ENCODE results near the gene PAQR4.

PAQR4 gene

GRCh38 chr16:3001316-3001715 is 32.2 kb downstream of the PAQR4 start (continued):
- no peak for TF ChIP-seq ZNF777 (tag by site-specific recombination; IDR thresholded peaks at IDR 0.05; ENCODE audit: borderline replicate concordance)
- no peak for TF ChIP-seq SCRT1 (tag by site-specific recombination; IDR thresholded peaks at IDR 0.05; ENCODE audit: borderline replicate concordance)
- no peak for TF ChIP-seq HOXD13 (CRISPR knock-in tag; IDR thresholded peaks at IDR 0.05; ENCODE audit: borderline replicate concordance)
- TF ChIP-seq ZNF791 (tag by site-specific recombination; IDR thresholded peaks at IDR 0.05) = no peak
- no peak for TF ChIP-seq ZNF24 (tag by site-specific recombination; IDR thresholded peaks at IDR 0.05)
- TF ChIP-seq ZNF174 (tag by site-specific recombination; IDR thresholded peaks at IDR 0.05) = no peak
- no peak for TF ChIP-seq ZNF629 (tag by site-specific recombination; IDR thresholded peaks at IDR 0.05)
- TF ChIP-seq, protein P1, sequence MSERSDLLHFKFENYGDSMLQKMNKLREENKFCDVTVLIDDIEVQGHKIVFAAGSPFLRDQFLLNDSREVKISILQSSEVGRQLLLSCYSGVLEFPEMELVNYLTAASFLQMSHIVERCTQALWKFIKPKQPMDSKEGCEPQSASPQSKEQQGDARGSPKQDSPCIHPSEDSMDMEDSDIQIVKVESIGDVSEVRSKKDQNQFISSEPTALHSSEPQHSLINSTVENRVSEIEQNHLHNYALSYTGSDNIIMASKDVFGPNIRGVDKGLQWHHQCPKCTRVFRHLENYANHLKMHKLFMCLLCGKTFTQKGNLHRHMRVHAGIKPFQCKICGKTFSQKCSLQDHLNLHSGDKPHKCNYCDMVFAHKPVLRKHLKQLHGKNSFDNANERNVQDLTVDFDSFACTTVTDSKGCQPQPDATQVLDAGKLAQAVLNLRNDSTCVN (tag by site-specific recombination; optimal IDR thresholded peaks at IDR 0.05) = no peak
- TF ChIP-seq OSR2 (tag by site-specific recombination; IDR thresholded peaks at IDR 0.05) = no peak
- no peak for TF ChIP-seq ZNF449 (tag by site-specific recombination; IDR thresholded peaks at IDR 0.05)

GRCh38 chr16:3003582-3004270 is 34.6 kb downstream of the PAQR4 start:
- POLR2A ChIA-PET = interaction anchor here (0.5 to 12.4 kb wide), 9 partner anchors 20 to 1071 kb away, joined by 3 to 247 read pairs (median 3); partner anchors contain the start of genes CLDN6, HCFC1R1, PAQR4 and THOC6
- TF ChIP-seq ZNF16 (tag by site-specific recombination; IDR thresholded peaks at IDR 0.05; ENCODE audit: low read depth) = no peak
- peak; percentile 87 for TF ChIP-seq ZFP69B (tag by site-specific recombination; IDR thresholded peaks at IDR 0.05)
- peak; percentile 100 for TF ChIP-seq SP2 (tag by site-specific recombination; IDR thresholded peaks at IDR 0.05)
- no peak for TF ChIP-seq ZNF449 (tag by site-specific recombination; IDR thresholded peaks at IDR 0.05)
- TF ChIP-seq SP3 (tag by site-specific recombination; IDR thresholded peaks at IDR 0.05) = peak; percentile 77
- peak; percentile 27; the same call in 1 of the 2 replicates for TF ChIP-seq ZEB2 (tag by site-specific recombination; IDR thresholded peaks at IDR 0.05)
- no peak; the same call in 1 of the 2 replicates for TF ChIP-seq KLF1 (tag by site-specific recombination; IDR thresholded peaks at IDR 0.05)
- TF ChIP-seq, protein P2, sequence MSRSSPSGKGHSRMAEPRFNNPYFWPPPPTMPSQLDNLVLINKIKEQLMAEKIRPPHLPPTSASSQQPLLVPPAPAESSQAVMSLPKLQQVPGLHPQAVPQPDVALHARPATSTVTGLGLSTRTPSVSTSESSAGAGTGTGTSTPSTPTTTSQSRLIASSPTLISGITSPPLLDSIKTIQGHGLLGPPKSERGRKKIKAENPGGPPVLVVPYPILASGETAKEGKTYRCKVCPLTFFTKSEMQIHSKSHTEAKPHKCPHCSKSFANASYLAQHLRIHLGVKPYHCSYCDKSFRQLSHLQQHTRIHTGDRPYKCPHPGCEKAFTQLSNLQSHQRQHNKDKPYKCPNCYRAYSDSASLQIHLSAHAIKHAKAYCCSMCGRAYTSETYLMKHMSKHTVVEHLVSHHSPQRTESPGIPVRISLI (tag by site-specific recombination; IDR thresholded peaks at IDR 0.05) = peak; percentile 78
- peak; percentile 61 for TF ChIP-seq ZBTB8A (tag by site-specific recombination; IDR thresholded peaks at IDR 0.05)
- peak; percentile 50; the same call in 1 of the 2 replicates for TF ChIP-seq PATZ1 (tag by site-specific recombination; IDR thresholded peaks at IDR 0.05)
- TF ChIP-seq, protein P3, sequence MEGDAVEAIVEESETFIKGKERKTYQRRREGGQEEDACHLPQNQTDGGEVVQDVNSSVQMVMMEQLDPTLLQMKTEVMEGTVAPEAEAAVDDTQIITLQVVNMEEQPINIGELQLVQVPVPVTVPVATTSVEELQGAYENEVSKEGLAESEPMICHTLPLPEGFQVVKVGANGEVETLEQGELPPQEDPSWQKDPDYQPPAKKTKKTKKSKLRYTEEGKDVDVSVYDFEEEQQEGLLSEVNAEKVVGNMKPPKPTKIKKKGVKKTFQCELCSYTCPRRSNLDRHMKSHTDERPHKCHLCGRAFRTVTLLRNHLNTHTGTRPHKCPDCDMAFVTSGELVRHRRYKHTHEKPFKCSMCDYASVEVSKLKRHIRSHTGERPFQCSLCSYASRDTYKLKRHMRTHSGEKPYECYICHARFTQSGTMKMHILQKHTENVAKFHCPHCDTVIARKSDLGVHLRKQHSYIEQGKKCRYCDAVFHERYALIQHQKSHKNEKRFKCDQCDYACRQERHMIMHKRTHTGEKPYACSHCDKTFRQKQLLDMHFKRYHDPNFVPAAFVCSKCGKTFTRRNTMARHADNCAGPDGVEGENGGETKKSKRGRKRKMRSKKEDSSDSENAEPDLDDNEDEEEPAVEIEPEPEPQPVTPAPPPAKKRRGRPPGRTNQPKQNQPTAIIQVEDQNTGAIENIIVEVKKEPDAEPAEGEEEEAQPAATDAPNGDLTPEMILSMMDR (tag by site-specific recombination; IDR thresholded peaks at IDR 0.05) = peak; percentile 96
- TF ChIP-seq ZNF335 (tag by site-specific recombination; conservative IDR thresholded peaks at IDR 0.05) = peak; percentile 50
- TF ChIP-seq, protein P4, sequence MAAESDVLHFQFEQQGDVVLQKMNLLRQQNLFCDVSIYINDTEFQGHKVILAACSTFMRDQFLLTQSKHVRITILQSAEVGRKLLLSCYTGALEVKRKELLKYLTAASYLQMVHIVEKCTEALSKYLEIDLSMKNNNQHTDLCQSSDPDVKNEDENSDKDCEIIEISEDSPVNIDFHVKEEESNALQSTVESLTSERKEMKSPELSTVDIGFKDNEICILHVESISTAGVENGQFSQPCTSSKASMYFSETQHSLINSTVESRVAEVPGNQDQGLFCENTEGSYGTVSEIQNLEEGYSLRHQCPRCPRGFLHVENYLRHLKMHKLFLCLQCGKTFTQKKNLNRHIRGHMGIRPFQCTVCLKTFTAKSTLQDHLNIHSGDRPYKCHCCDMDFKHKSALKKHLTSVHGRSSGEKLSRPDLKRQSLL (tag by site-specific recombination; IDR thresholded peaks at IDR 0.05) = no peak
- no peak for TF ChIP-seq ZNF211 (tag by site-specific recombination; IDR thresholded peaks at IDR 0.05; ENCODE audit: low read depth)
- peak; percentile 91 for TF ChIP-seq ZNF558 (tag by site-specific recombination; IDR thresholded peaks at IDR 0.05)
- TF ChIP-seq ZNF202 (tag by site-specific recombination; IDR thresholded peaks at IDR 0.05; ENCODE audit: borderline replicate concordance) = no peak
- TF ChIP-seq GLIS2 (tag by site-specific recombination; IDR thresholded peaks at IDR 0.05) = peak; percentile 64; the same call in 1 of the 2 replicates

More at GRCh38 chr16:3003582-3004270, 34.6 kb downstream of the PAQR4 start:
- Histone ChIP-seq H3K36me3 (ENCODE audit: control insufficient read depth in 2 of 2, insufficient read depth in 1 of 2, low read length in 2 of 2) (no peaks in the 10 kb centered on the region), H3K27ac (ENCODE audit: extremely low read depth, low read depth, low read length) (no peak overlapping the region), H3K9me3 (ENCODE audit: control insufficient read depth, insufficient read depth, low read depth, low read length) (no peaks in the 10 kb centered on the region), H3K4me3 (ENCODE audit: low read depth, low read length) (peak overlapping the region; percentile 19), H3K4me1 (ENCODE audit: control insufficient read depth, insufficient read depth, low read length) (no peaks in the 10 kb centered on the region)
- CTCF ChIA-PET = interaction anchor here (0.7 to 9.6 kb wide), 12 partner anchors 10 to 947 kb away, joined by 3 to 149 read pairs (median 5); partner anchors contain the start of gene TNFRSF12A

Measured in HEK293 (cell line).